ENCODE measurements around the gene ERC1. TPM values are rescaled to one million over a fixed set of nuclear protein-coding genes. Genes with fewer than 3 reads are reported as not detected.

The ERC1 gene
- polyA plus RNA-seq, 2 of the 4 experiments (the other 2 are of a cell fraction) = 14.2 to 20.9 TPM

GRCh38 chr12:1504304-1504894 lies 513.4 kb downstream of the ERC1 start:
- ATAC-seq (no peak), FAIRE-seq (no peak), DNase-seq (ENCODE audit: low read depth in 1 of 2, low spot score in 1 of 2) (no peak)
- no peak overlapping the region for H3K4me2 ChIP-seq
- H3K4me3 ChIP-seq = no peak overlapping the region
- no peaks in the 10 kb centered on the region for H3K9me3 ChIP-seq
- POLR2A ChIA-PET = no interaction called here
- WGBS (ENCODE audit: missing lambda C conversion rate) = 90% methylated on average over 16 of the region's 16 CpGs
- H3K27ac ChIP-seq = no peak overlapping the region
- H3K4me1 ChIP-seq = peaks cover 9% of the 10 kb centered on the region
- TF ChIP-seq TFCP2L1 (CRISPR knock-in tag; IDR thresholded peaks at IDR 0.05) = no peak
- TF ChIP-seq CEBPB (IDR thresholded peaks at IDR 0.05) = no peak
- TF ChIP-seq ESRRA (IDR thresholded peaks at IDR 0.05; ENCODE audit: borderline replicate concordance, low read length) = no peak
- TF ChIP-seq CBX2 (IDR thresholded peaks at IDR 0.05; ENCODE audit: borderline replicate concordance, low read depth) = no peak
- TF ChIP-seq ZNF302 (CRISPR knock-in tag; IDR thresholded peaks at IDR 0.05) = no peak
- no peak for TF ChIP-seq HOXB13 (CRISPR knock-in tag; IDR thresholded peaks at IDR 0.05; ENCODE audit: low read depth)
- TF ChIP-seq RAD21 (conservative IDR thresholded peaks at IDR 0.05 in 1 of 2, IDR thresholded peaks at IDR 0.05 in 1 of 2) = no peak
- TF ChIP-seq FOSL2 (IDR thresholded peaks at IDR 0.05) = no peak
- no peak for TF ChIP-seq FOSL2 (CRISPR knock-in tag; IDR thresholded peaks at IDR 0.05)
- no peak for TF ChIP-seq RCOR1 (IDR thresholded peaks at IDR 0.05; ENCODE audit: low read depth, low read length)
- TF ChIP-seq KDM1A (IDR thresholded peaks at IDR 0.05; ENCODE audit: low read depth) = no peak
- TF ChIP-seq BHLHE40 (IDR thresholded peaks at IDR 0.05; ENCODE audit: low read depth, low read length) = no peak
- no peak for TF ChIP-seq NPAS2 (CRISPR knock-in tag; IDR thresholded peaks at IDR 0.05; ENCODE audit: borderline replicate concordance)
- TF ChIP-seq POLR2AphosphoS2 (conservative IDR thresholded peaks at IDR 0.05; ENCODE audit: low read length) = no peak
- TF ChIP-seq NFE2L2 (conservative IDR thresholded peaks at IDR 0.05; ENCODE audit: low read length) = no peak
- TF ChIP-seq RNF2 (IDR thresholded peaks at IDR 0.05; ENCODE audit: borderline replicate concordance, low read depth) = no peak
- no peak for TF ChIP-seq USF2 (IDR thresholded peaks at IDR 0.05)
- TF ChIP-seq MAX (IDR thresholded peaks at IDR 0.05) = no peak
- TF ChIP-seq RARB (CRISPR knock-in tag; IDR thresholded peaks at IDR 0.05) = no peak
- no peak for TF ChIP-seq HOXB5 (CRISPR knock-in tag; IDR thresholded peaks at IDR 0.05)
- TF ChIP-seq MAFK (IDR thresholded peaks at IDR 0.05; ENCODE audit: partially characterized antibody) = no peak
- CTCF ChIA-PET = no interaction called here

- DNase-seq (ENCODE audit: low read depth in 1 of 2, low spot score in 1 of 2) (no peak), ATAC-seq (no peak), FAIRE-seq (no peak)
- Histone ChIP-seq H3K4me1 (peaks cover 7% of the 10 kb centered on the region), H3K27ac (no peak overlapping the region), H3K9me3 (no peaks in the 10 kb centered on the region), H3K4me3 (no peak overlapping the region), H3K4me2 (no peak overlapping the region)
- TF ChIP-seq SREBF2 (IDR thresholded peaks at IDR 0.05) (no peak), NR3C1 (IDR thresholded peaks at IDR 0.05) (no peak), CEBPB (IDR thresholded peaks at IDR 0.05) (no peak), RARB (CRISPR knock-in tag; IDR thresholded peaks at IDR 0.05) (no peak), FOSB (CRISPR knock-in tag; IDR thresholded peaks at IDR 0.05) (no peak)
- 82% methylated on average over 14 of the region's 14 CpGs for WGBS (ENCODE audit: missing lambda C conversion rate)
- CTCF ChIA-PET = no interaction called here
- POLR2A ChIA-PET = no interaction called here
Observed at GRCh38 chr12:1504895-1505311, 513.9 kb downstream of the ERC1 start.

- no peaks in the 10 kb centered on the region for H3K9me3 ChIP-seq
- TF ChIP-seq HOXB5 (CRISPR knock-in tag; IDR thresholded peaks at IDR 0.05) = no peak
- no peak for TF ChIP-seq NFE2L2 (conservative IDR thresholded peaks at IDR 0.05; ENCODE audit: low read length)
- TF ChIP-seq, protein P1, sequence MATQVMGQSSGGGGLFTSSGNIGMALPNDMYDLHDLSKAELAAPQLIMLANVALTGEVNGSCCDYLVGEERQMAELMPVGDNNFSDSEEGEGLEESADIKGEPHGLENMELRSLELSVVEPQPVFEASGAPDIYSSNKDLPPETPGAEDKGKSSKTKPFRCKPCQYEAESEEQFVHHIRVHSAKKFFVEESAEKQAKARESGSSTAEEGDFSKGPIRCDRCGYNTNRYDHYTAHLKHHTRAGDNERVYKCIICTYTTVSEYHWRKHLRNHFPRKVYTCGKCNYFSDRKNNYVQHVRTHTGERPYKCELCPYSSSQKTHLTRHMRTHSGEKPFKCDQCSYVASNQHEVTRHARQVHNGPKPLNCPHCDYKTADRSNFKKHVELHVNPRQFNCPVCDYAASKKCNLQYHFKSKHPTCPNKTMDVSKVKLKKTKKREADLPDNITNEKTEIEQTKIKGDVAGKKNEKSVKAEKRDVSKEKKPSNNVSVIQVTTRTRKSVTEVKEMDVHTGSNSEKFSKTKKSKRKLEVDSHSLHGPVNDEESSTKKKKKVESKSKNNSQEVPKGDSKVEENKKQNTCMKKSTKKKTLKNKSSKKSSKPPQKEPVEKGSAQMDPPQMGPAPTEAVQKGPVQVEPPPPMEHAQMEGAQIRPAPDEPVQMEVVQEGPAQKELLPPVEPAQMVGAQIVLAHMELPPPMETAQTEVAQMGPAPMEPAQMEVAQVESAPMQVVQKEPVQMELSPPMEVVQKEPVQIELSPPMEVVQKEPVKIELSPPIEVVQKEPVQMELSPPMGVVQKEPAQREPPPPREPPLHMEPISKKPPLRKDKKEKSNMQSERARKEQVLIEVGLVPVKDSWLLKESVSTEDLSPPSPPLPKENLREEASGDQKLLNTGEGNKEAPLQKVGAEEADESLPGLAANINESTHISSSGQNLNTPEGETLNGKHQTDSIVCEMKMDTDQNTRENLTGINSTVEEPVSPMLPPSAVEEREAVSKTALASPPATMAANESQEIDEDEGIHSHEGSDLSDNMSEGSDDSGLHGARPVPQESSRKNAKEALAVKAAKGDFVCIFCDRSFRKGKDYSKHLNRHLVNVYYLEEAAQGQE (IDR thresholded peaks at IDR 0.05) = no peak
- TF ChIP-seq CHD4 (IDR thresholded peaks at IDR 0.05; ENCODE audit: borderline replicate concordance) = no peak
- TF ChIP-seq CBX8 (IDR thresholded peaks at IDR 0.05) = no peak
- TF ChIP-seq FOXS1 (CRISPR knock-in tag; IDR thresholded peaks at IDR 0.05) = no peak
- TF ChIP-seq RAD21 (conservative IDR thresholded peaks at IDR 0.05 in 1 of 2, IDR thresholded peaks at IDR 0.05 in 1 of 2) = no peak
- no peak for TF ChIP-seq EHMT2 (IDR thresholded peaks at IDR 0.05; ENCODE audit: low read depth)
- TF ChIP-seq RARB (CRISPR knock-in tag; IDR thresholded peaks at IDR 0.05) = no peak
- TF ChIP-seq SREBF2 (IDR thresholded peaks at IDR 0.05) = no peak
- TF ChIP-seq JUNB (IDR thresholded peaks at IDR 0.05) = no peak
- no peak for TF ChIP-seq ZC3H11A (IDR thresholded peaks at IDR 0.05)
Observed at GRCh38 chr12:1505576-1505975, 514.6 kb downstream of the ERC1 start.

More at GRCh38 chr12:1505576-1505975, 514.6 kb downstream of the ERC1 start:
- no peak for ATAC-seq
- Histone ChIP-seq H3K4me3 (no peak overlapping the region), H3K27ac (no peak overlapping the region), H3K4me2 (no peak overlapping the region), H3K4me1 (peaks cover under 1% of the 10 kb centered on the region; the same call in 2 of the 3 replicates)
- ChIA-PET POLR2A (no interaction called here), CTCF (interaction anchor here (0.8 to 0.9 kb wide), 2 partner anchors 15 to 78 kb away, joined by 3 read pairs; no protein-coding TSS in a partner anchor)
- 93% methylated on average over 10 of the region's 10 CpGs for WGBS (ENCODE audit: missing lambda C conversion rate)
- DNase-seq (ENCODE audit: low read depth in 1 of 2, low spot score in 1 of 2) = no peak
- no peak for FAIRE-seq
